Endothelial cell of umbilical vein (primary cell): ENCODE measurements around the gene NR2C2.

Experiments used
- CTCF ChIP-seq, 2 donors: IDR thresholded peaks; 1 replicate in 1 of 2; 2 replicates in 1 of 2; pipeline ENCODE4 v1.5.1; 2011; ENCODE audit warnings: low read length in 2 of 2, mild to moderate bottlenecking in 2 of 2, moderate library complexity in 2 of 2, control low read depth in 1 of 2, inconsistent platforms in 1 of 2, low read depth in 1 of 2; ENCODE audit not compliant: insufficient read depth in 1 of 2; ENCODE audit errors: extremely low read depth in 1 of 2
- EZH2 ChIP-seq: IDR thresholded peaks from 2 replicates; pipeline ENCODE4 v1.6.1; 2012; ENCODE audit warnings: borderline replicate concordance, low read depth, mild to moderate bottlenecking, moderate library complexity, low read length, inconsistent platforms; ENCODE audit not compliant: severe bottlenecking
- FOS ChIP-seq: IDR thresholded peaks from 2 replicates; pipeline ENCODE4 v1.6.1; 2011; ENCODE audit warnings: mild to moderate bottlenecking, low read length, moderate library complexity, borderline replicate concordance; ENCODE audit not compliant: insufficient read depth
- POLR2A ChIP-seq: IDR thresholded peaks from 2 replicates; pipeline ENCODE4 v1.6.1; 2012; ENCODE audit warnings: low read depth, mild to moderate bottlenecking, control low read depth, low read length
- POLR2AphosphoS5 ChIP-seq: IDR thresholded peaks from 2 replicates; pipeline ENCODE4 v1.6.1; 2012; ENCODE audit warnings: low read depth, mild to moderate bottlenecking, control low read depth, low read length, moderate library complexity; ENCODE audit not compliant: insufficient read depth

- TF ChIP-seq CTCF (IDR thresholded peaks at IDR 0.05; ENCODE audit: extremely low read depth in 1 of 2, insufficient read depth in 1 of 2, low read depth in 1 of 2, low read length in 2 of 2) (no peak), POLR2AphosphoS5 (no peak), EZH2 (no peak), FOS (no peak), POLR2A (no peak)
These were observed 148.7 kb downstream of the NR2C2 start for GRCh38 chr3:15096046-15096445.
